CD14-positive monocyte (primary cell): ENCODE results near the gene SLC50A1. TPM values are rescaled to one million over a fixed set of nuclear protein-coding genes. Genes with fewer than 3 reads are reported as not detected.

Experiments used
- DNase-seq, 3 donors: peaks; one replicate each; pipeline ENCODE4 v3.0.0-alpha.2; 2011 to 2022
- H2AFZ ChIP-seq: 2 replicates; pipeline ENCODE4 v1.6.0; 2012; ENCODE audit warnings: mild to moderate bottlenecking, low read depth, low read length, inconsistent platforms; ENCODE audit not compliant: insufficient read depth, poor library complexity, severe bottlenecking
- H3K27ac ChIP-seq, 2 donors: 1 replicate in 1 of 2; 2 replicates in 1 of 2; pipeline ENCODE4 v1.5.1; 2012 to 2013; ENCODE audit warnings: low read length in 2 of 2, control low read depth in 1 of 2, inconsistent platforms in 1 of 2, low read depth in 1 of 2, mild to moderate bottlenecking in 1 of 2
- H3K27me3 ChIP-seq, 2 donors: one replicate each; pipeline versions ENCODE4 v1.6.0 to v1.6.1; 2011 to 2013; ENCODE audit warnings: low read length in 2 of 2; ENCODE audit not compliant: control insufficient read depth in 2 of 2, insufficient read depth in 2 of 2
- H3K36me3 ChIP-seq, 2 donors: replicated peaks in 1 of 2; 1 replicate in 1 of 2; 2 replicates in 1 of 2; pipeline versions ENCODE4 v1.5.1 to v1.6.1; 2012 to 2013; ENCODE audit warnings: low read length in 2 of 2, control low read depth in 1 of 2, inconsistent platforms in 1 of 2, mild to moderate bottlenecking in 1 of 2; ENCODE audit not compliant: insufficient read depth in 2 of 2, control insufficient read depth in 1 of 2
- H3K4me1 ChIP-seq, 2 donors: 1 replicate in 1 of 2; 2 replicates in 1 of 2; pipeline versions ENCODE4 v1.5.1 to v1.6.1; 2012 to 2013; ENCODE audit warnings: low read length in 2 of 2, control low read depth in 1 of 2, inconsistent platforms in 1 of 2, mild to moderate bottlenecking in 1 of 2, moderate library complexity in 1 of 2; ENCODE audit not compliant: insufficient read depth in 2 of 2, control insufficient read depth in 1 of 2
- H3K4me2 ChIP-seq: replicated peaks from 2 replicates; pipeline ENCODE3; 2012; ENCODE audit warnings: low read length, moderate library complexity, mild to moderate bottlenecking; ENCODE audit not compliant: poor library complexity, severe bottlenecking; ENCODE audit errors: extremely low read depth
- H3K4me3 ChIP-seq, 3 experiments: fragments of 200-600 bp in 1 of 3; sonication (generic) in 1 of 3; replicated peaks in 1 of 3; 1 replicate in 2 of 3; 2 replicates in 1 of 3; pipeline ENCODE4 v1.5.1; 2011 to 2013; ENCODE audit warnings: low read length in 3 of 3, mild to moderate bottlenecking in 3 of 3, control low read depth in 2 of 3, low read depth in 2 of 3, inconsistent platforms in 1 of 3, moderate library complexity in 1 of 3
- H3K79me2 ChIP-seq: 2 replicates; pipeline ENCODE4 v1.6.0; 2012; ENCODE audit warnings: mild to moderate bottlenecking, control low read depth, inconsistent platforms, low read length, moderate library complexity; ENCODE audit not compliant: insufficient read depth
- H3K9ac ChIP-seq: 2 replicates; pipeline ENCODE4 v1.6.0; 2017; ENCODE audit warnings: low read length, mild to moderate bottlenecking; ENCODE audit not compliant: insufficient read depth, poor library complexity, severe bottlenecking
- H3K9me3 ChIP-seq, 2 donors: replicated peaks in 1 of 2; 1 replicate in 1 of 2; 2 replicates in 1 of 2; pipeline versions ENCODE4 v1.5.1 to v1.6.1; 2012 to 2013; ENCODE audit warnings: low read length in 2 of 2, control low read depth in 1 of 2; ENCODE audit not compliant: control insufficient read depth in 1 of 2, insufficient read depth in 1 of 2
- H4K20me1 ChIP-seq: 2 replicates; pipeline ENCODE4 v1.6.0; 2012; ENCODE audit warnings: mild to moderate bottlenecking, low read length, control low read depth, moderate library complexity; ENCODE audit not compliant: insufficient read depth
- H3K27ac Mint-ChIP-seq, 7 donors: one replicate each; pipeline ENCODE4 v1.8.0; 2020; ENCODE audit warnings: mild to moderate bottlenecking in 7 of 7, mixed read lengths in 7 of 7, moderate library complexity in 6 of 7, inconsistent platforms in 2 of 7
- H3K27me3 Mint-ChIP-seq, 3 donors: one replicate each; pipeline ENCODE4 v1.8.0; 2021 to 2022; ENCODE audit warnings: low read depth in 3 of 3, mild to moderate bottlenecking in 3 of 3, mixed read lengths in 3 of 3, moderate library complexity in 3 of 3, inconsistent platforms in 1 of 3
- H3K36me3 Mint-ChIP-seq, 2 donors: one replicate each; pipeline ENCODE4 v1.8.0; 2020; ENCODE audit warnings: mixed read lengths in 2 of 2, inconsistent platforms in 1 of 2, mild to moderate bottlenecking in 1 of 2
- H3K4me1 Mint-ChIP-seq: one replicate; pipeline ENCODE4 v1.8.0; 2020; ENCODE audit warnings: mild to moderate bottlenecking, mixed read lengths
- H3K4me3 Mint-ChIP-seq, 2 donors: one replicate each; pipeline ENCODE4 v1.8.0; 2020; ENCODE audit warnings: mild to moderate bottlenecking in 2 of 2, mixed read lengths in 2 of 2, moderate library complexity in 1 of 2
- H3K9me3 Mint-ChIP-seq, 7 donors: one replicate each; pipeline ENCODE4 v1.8.0; 2020 to 2022; ENCODE audit warnings: mixed read lengths in 7 of 7, mild to moderate bottlenecking in 6 of 7, moderate library complexity in 6 of 7, inconsistent platforms in 2 of 7
- CTCF ChIP-seq: fragments of 200-600 bp; IDR thresholded peaks from one replicate; pipeline ENCODE4 v1.8.0; 2022; ENCODE audit warnings: antibody characterized with exemption, mild to moderate bottlenecking
- WGBS: methylation state at CpG from one replicate; pipeline ENCODE4 v1.1.5; 2013; ENCODE audit warnings: missing lambda C conversion rate; ENCODE audit not compliant: insufficient coverage; 5-methylcytosine and 5-hydroxymethylcytosine counted together
- intact Hi-C, 2 donors: fragments of 100-400 bp; cut with micrococcal nuclease; formaldehyde crosslinking; loops; one replicate each; pipeline versions ENCODE4 v1.15.0 to v1.15.1; 2023
- polyA plus RNA-seq, 3 donors: library from polyadenylated mRNA; depleted of rRNA in 1 of 3; unstranded in 2 of 3; stranded (reverse) in 1 of 3; fragments of 300-500 nt in 2 of 3; fragments of >200 nt in 1 of 3; fragmentation: Illumina TruSeq in 2 of 3; gene quantifications; 1 replicate in 2 of 3; 2 replicates in 1 of 3; pipeline ENCODE4 v1.2.3, GENCODE V29; 2012 to 2021

Gene SLC50A1
- polyA plus RNA-seq, 3 donors, result 40.0 to 50.8 (median 49.4) TPM

GRCh38 chr1:155183775-155184221, 48.1 kb downstream of the SLC50A1 start:
- Histone ChIP-seq H3K4me1 (peaks cover 20 to 24% of the 10 kb centered on the region in 2 donors), H3K4me3 (no peak overlapping the region), H3K79me2 (no peaks in the 10 kb centered on the region), H3K9ac (no peak overlapping the region), H3K27ac (no peak overlapping the region), H2AFZ (no peak overlapping the region), H3K4me2 (no peak overlapping the region), H3K9me3 (no peaks in the 10 kb centered on the region), H3K27me3 (no peaks in the 10 kb centered on the region), H4K20me1 (no peaks in the 10 kb centered on the region), H3K36me3 (no peaks in the 10 kb centered on the region)
- Mint-ChIP-seq H3K9me3 (no peaks in the 10 kb centered on the region), H3K4me3 (no peak overlapping the region), H3K27ac (no peak overlapping the region), H3K36me3 (peaks cover 0 to 3% of the 10 kb centered on the region in 2 donors), H3K27me3 (peaks cover 4 to 17% (median 9%) of the 10 kb centered on the region in 3 donors), H3K4me1 (peaks cover 22% of the 10 kb centered on the region)
- 94% methylated on average over 20 of the region's 20 CpGs for WGBS
- no peak for DNase-seq
- intact Hi-C loops, result no loop called here
- TF ChIP-seq CTCF, result no peak

DNA sequence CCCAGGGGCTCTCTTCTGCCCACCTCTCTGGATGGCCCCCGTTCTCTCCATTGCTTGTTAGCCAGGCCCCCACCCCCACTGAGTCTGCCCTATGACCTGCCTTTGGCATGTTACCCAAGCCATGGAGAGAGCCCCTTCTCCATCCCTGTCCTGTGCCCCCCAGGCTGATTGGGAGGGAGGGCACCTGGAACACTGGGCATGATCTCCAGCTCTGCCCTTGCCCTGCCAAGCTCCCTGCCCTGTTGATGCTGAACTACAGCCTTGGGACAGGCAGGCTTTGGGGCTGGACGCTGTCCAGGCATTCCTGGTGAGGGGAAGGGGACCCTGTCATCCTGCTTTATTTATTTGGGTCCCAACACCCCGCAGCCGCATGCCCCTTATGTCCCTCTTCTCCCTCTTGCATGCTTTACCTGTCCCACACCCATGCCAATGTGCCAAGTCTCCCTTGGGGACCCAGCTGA, 48.7 kb downstream of the SLC50A1 start:
- H3K27ac Mint-ChIP-seq, result no peak overlapping the region
- Histone ChIP-seq H3K79me2 (no peaks in the 10 kb centered on the region), H3K27ac (peak overlapping the region in 1 of 2 donors; percentile 52), H2AFZ (no peak overlapping the region), H3K27me3 (no peaks in the 10 kb centered on the region), H3K4me3 (no peak overlapping the region), H3K9ac (no peak overlapping the region), H3K4me2 (no peak overlapping the region), H3K9me3 (no peaks in the 10 kb centered on the region), H4K20me1 (no peaks in the 10 kb centered on the region), H3K36me3 (no peaks in the 10 kb centered on the region), H3K4me1 (peaks cover 16 to 18% of the 10 kb centered on the region in 2 donors)
- peak in 1 of 3 donors; percentile 7 for DNase-seq
- WGBS, result 100% methylated on average over 1 of the region's 4 CpGs
- H3K36me3 Mint-ChIP-seq, result peaks cover 0 to 3% of the 10 kb centered on the region in 2 donors
- intact Hi-C loops, result no loop called here
- TF ChIP-seq CTCF, result no peak
- H3K4me1 Mint-ChIP-seq, result peaks cover 16% of the 10 kb centered on the region
- no peaks in the 10 kb centered on the region for H3K9me3 Mint-ChIP-seq
- no peak overlapping the region for H3K4me3 Mint-ChIP-seq
- H3K27me3 Mint-ChIP-seq, result peaks cover 4 to 17% (median 9%) of the 10 kb centered on the region in 3 donors
